GM21515 (cell line): Measurements from ENCODE around the gene TUBB2B.
"Not testable (repeated sequence)": the region's sequence is repeated elsewhere in the genome, so short reads cannot be mapped to it uniquely, and the experiment has no call there.

Source experiments
- ATAC-seq: cut with Tn5 transposase; IDR thresholded peaks from one replicate; pipeline ENCODE4 v1.9.1; 2021; ENCODE audit not compliant: unreplicated experiment

TUBB2B gene

GRCh38 chr6:3212261-3212660 is 15.2 kb downstream of the TUBB2B start:
- no peak for ATAC-seq

GRCh38 chr6:3211681-3212080 is 15.8 kb downstream of the TUBB2B start:
- ATAC-seq, result no peak

GRCh38 chr6:3210024-3210610 is 17.3 kb downstream of the TUBB2B start:
- no peak for ATAC-seq

- ATAC-seq, result peak; percentile 55
Observed at GRCh38 chr6:3209114-3210023, 18.1 kb downstream of the TUBB2B start.

GRCh38 chr6:3208775-3209113 is 18.7 kb downstream of the TUBB2B start:
- ATAC-seq, result no peak

- no peak for ATAC-seq
Observed at GRCh38 chr6:3208098-3208774, 19.2 kb downstream of the TUBB2B start.

- no peak for ATAC-seq
Observed at GRCh38 chr6:3206339-3207015, 21.0 kb downstream of the TUBB2B start.

- ATAC-seq, result no peak
Observed at GRCh38 chr6:3205913-3206312, 21.5 kb downstream of the TUBB2B start.

GRCh38 chr6:3204921-3205320 is 22.5 kb downstream of the TUBB2B start:
- no peak for ATAC-seq

GRCh38 chr6:3202999-3203696 is 24.3 kb downstream of the TUBB2B start:
- no peak for ATAC-seq

GRCh38 chr6:3201388-3201787 is 26.1 kb downstream of the TUBB2B start:
- ATAC-seq, result no peak

- ATAC-seq, result no peak
Observed at GRCh38 chr6:3200682-3201081, 26.8 kb downstream of the TUBB2B start.

GRCh38 chr6:3199382-3199781 is 28.1 kb downstream of the TUBB2B start:
- ATAC-seq, result no peak

- not testable (repeated sequence) for ATAC-seq
Observed at GRCh38 chr6:3197734-3198133, 29.7 kb downstream of the TUBB2B start.

- ATAC-seq, result no peak
Observed at GRCh38 chr6:3196770-3197169, 30.7 kb downstream of the TUBB2B start.

GRCh38 chr6:3195695-3196497 is 31.6 kb downstream of the TUBB2B start:
- no peak for ATAC-seq

- no peak for ATAC-seq
Observed at GRCh38 chr6:3195420-3195694, 32.1 kb downstream of the TUBB2B start.

- no peak for ATAC-seq
Observed at GRCh38 chr6:3194535-3195419, 32.7 kb downstream of the TUBB2B start.

GRCh38 chr6:3193102-3193849 is 34.2 kb downstream of the TUBB2B start:
- no peak for ATAC-seq
